Measurements from ENCODE around the gene NTRK3. TPM values are rescaled to one million over a fixed set of nuclear protein-coding genes. Genes with fewer than 3 reads are reported as not detected.

Gene NTRK3
- total and polyA plus RNA-seq, 4 donors = 0.21 to 2.9 (median 0.32) TPM

DNA sequence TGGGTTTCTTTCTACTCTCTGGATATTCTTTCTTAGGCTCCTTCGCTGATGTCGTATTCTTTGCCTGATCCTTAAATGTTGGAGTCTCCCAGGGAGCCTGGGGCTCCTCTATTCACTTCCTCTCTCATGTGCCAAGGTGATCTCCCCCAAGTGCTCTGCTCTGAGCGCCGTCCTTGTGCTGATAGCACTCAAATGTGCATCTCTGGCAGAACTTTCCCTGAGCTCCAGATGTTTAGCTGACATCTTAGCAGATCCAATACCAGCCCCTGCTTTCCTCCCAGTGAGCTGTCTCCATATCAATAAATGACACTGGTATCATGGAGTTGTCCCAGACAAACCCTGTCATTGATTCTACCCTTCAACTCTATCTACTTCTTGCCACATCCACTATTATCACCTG is 62.4 kb downstream of the NTRK3 start:
- Histone ChIP-seq H3K27ac (ENCODE audit: low read depth in 1 of 2, low read length in 2 of 2) (no peak overlapping the region), H3K9me3 (ENCODE audit: control insufficient read depth in 4 of 4, low read length in 3 of 4) (no peaks in the 10 kb centered on the region), H3K4me3 (ENCODE audit: low read depth in 1 of 3, low read length in 3 of 3) (no peak overlapping the region), H3K27me3 (ENCODE audit: control insufficient read depth in 4 of 4, insufficient read depth in 4 of 4, low read length in 3 of 4) (peaks cover 0 to 3% (median 0%) of the 10 kb centered on the region in 4 donors), H3K36me3 (ENCODE audit: control insufficient read depth in 4 of 4, insufficient read depth in 3 of 4, low read depth in 1 of 4, low read length in 3 of 4) (no peaks in the 10 kb centered on the region), H3K4me1 (ENCODE audit: control insufficient read depth in 4 of 4, insufficient read depth in 4 of 4, low read length in 3 of 4) (no peaks in the 10 kb centered on the region), H3K9ac (ENCODE audit: low read depth in 1 of 2, low read length in 2 of 2) (no peak overlapping the region)
- no peak for DNase-seq (ENCODE audit: low spot score)
- no peak for TF ChIP-seq EGR1 (IDR thresholded peaks at IDR 0.05; ENCODE audit: low read depth in 2 of 2)
- TF ChIP-seq GABPA (IDR thresholded peaks at IDR 0.05 in 1 of 2, conservative IDR thresholded peaks at IDR 0.05 in 1 of 2) = no peak
- TF ChIP-seq NR2F2 (IDR thresholded peaks at IDR 0.05) = no peak
- TF ChIP-seq, protein P1, sequence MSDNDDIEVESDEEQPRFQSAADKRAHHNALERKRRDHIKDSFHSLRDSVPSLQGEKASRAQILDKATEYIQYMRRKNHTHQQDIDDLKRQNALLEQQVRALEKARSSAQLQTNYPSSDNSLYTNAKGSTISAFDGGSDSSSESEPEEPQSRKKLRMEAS (IDR thresholded peaks at IDR 0.05) = no peak
- TF ChIP-seq RAD21 (IDR thresholded peaks at IDR 0.05) = no peak
- TF ChIP-seq FOXA1 (IDR thresholded peaks at IDR 0.05) = no peak
- 88% methylated on average over 4 of the region's 4 CpGs for WGBS

DNA sequence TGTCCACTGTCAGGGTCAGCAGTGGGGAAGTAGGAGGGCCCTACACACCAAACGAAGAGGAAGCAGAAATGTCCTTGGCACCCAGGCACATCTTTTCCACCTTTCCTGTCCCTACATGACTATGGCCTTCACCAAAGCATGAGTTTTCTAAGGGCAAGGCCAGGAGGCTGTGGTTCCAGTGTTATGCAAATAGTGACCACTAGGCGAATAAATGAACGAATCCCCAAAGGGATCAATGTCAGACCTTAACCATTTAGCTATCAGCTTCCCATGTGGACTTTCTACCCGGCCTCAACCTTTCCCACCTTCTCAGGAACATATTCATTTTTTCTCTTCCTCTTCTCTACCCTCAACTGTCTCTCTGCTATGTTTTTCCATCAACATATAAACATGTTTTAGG is 63.1 kb downstream of the NTRK3 start:
- Histone ChIP-seq H3K4me1 (ENCODE audit: control insufficient read depth in 4 of 4, insufficient read depth in 4 of 4, low read length in 3 of 4) (no peaks in the 10 kb centered on the region), H3K9ac (ENCODE audit: low read depth in 1 of 2, low read length in 2 of 2) (no peak overlapping the region), H3K27me3 (ENCODE audit: control insufficient read depth in 4 of 4, insufficient read depth in 4 of 4, low read length in 3 of 4) (no peaks in the 10 kb centered on the region), H3K27ac (ENCODE audit: low read depth in 1 of 2, low read length in 2 of 2) (no peak overlapping the region), H3K36me3 (ENCODE audit: control insufficient read depth in 4 of 4, insufficient read depth in 3 of 4, low read depth in 1 of 4, low read length in 3 of 4) (no peaks in the 10 kb centered on the region), H3K4me3 (ENCODE audit: low read depth in 1 of 3, low read length in 3 of 3) (no peak overlapping the region), H3K9me3 (ENCODE audit: control insufficient read depth in 4 of 4, low read length in 3 of 4) (no peaks in the 10 kb centered on the region)
- no peak for DNase-seq (ENCODE audit: low spot score)
- no peak for TF ChIP-seq RAD21 (IDR thresholded peaks at IDR 0.05)
- TF ChIP-seq YY1 (IDR thresholded peaks at IDR 0.05) = no peak
- TF ChIP-seq NR2F2 (IDR thresholded peaks at IDR 0.05) = no peak
- TF ChIP-seq, protein P2, sequence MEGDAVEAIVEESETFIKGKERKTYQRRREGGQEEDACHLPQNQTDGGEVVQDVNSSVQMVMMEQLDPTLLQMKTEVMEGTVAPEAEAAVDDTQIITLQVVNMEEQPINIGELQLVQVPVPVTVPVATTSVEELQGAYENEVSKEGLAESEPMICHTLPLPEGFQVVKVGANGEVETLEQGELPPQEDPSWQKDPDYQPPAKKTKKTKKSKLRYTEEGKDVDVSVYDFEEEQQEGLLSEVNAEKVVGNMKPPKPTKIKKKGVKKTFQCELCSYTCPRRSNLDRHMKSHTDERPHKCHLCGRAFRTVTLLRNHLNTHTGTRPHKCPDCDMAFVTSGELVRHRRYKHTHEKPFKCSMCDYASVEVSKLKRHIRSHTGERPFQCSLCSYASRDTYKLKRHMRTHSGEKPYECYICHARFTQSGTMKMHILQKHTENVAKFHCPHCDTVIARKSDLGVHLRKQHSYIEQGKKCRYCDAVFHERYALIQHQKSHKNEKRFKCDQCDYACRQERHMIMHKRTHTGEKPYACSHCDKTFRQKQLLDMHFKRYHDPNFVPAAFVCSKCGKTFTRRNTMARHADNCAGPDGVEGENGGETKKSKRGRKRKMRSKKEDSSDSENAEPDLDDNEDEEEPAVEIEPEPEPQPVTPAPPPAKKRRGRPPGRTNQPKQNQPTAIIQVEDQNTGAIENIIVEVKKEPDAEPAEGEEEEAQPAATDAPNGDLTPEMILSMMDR (IDR thresholded peaks at IDR 0.05; ENCODE audit: low read depth, low read length, missing input control) = no peak
- no peak for TF ChIP-seq FOXA2 (IDR thresholded peaks at IDR 0.05)
- no peak for TF ChIP-seq EGR1 (IDR thresholded peaks at IDR 0.05; ENCODE audit: low read depth in 2 of 2)
- TF ChIP-seq SP1 (IDR thresholded peaks at IDR 0.05) = no peak
- TF ChIP-seq RXRA (IDR thresholded peaks at IDR 0.05) = no peak
- TF ChIP-seq GABPA (IDR thresholded peaks at IDR 0.05 in 1 of 2, conservative IDR thresholded peaks at IDR 0.05 in 1 of 2) = no peak
- TF ChIP-seq, protein P1 (IDR thresholded peaks at IDR 0.05) = no peak
- TF ChIP-seq, protein P3, sequence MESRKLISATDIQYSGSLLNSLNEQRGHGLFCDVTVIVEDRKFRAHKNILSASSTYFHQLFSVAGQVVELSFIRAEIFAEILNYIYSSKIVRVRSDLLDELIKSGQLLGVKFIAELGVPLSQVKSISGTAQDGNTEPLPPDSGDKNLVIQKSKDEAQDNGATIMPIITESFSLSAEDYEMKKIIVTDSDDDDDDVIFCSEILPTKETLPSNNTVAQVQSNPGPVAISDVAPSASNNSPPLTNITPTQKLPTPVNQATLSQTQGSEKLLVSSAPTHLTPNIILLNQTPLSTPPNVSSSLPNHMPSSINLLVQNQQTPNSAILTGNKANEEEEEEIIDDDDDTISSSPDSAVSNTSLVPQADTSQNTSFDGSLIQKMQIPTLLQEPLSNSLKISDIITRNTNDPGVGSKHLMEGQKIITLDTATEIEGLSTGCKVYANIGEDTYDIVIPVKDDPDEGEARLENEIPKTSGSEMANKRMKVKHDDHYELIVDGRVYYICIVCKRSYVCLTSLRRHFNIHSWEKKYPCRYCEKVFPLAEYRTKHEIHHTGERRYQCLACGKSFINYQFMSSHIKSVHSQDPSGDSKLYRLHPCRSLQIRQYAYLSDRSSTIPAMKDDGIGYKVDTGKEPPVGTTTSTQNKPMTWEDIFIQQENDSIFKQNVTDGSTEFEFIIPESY (IDR thresholded peaks at IDR 0.05) = no peak
- TF ChIP-seq, protein P4, sequence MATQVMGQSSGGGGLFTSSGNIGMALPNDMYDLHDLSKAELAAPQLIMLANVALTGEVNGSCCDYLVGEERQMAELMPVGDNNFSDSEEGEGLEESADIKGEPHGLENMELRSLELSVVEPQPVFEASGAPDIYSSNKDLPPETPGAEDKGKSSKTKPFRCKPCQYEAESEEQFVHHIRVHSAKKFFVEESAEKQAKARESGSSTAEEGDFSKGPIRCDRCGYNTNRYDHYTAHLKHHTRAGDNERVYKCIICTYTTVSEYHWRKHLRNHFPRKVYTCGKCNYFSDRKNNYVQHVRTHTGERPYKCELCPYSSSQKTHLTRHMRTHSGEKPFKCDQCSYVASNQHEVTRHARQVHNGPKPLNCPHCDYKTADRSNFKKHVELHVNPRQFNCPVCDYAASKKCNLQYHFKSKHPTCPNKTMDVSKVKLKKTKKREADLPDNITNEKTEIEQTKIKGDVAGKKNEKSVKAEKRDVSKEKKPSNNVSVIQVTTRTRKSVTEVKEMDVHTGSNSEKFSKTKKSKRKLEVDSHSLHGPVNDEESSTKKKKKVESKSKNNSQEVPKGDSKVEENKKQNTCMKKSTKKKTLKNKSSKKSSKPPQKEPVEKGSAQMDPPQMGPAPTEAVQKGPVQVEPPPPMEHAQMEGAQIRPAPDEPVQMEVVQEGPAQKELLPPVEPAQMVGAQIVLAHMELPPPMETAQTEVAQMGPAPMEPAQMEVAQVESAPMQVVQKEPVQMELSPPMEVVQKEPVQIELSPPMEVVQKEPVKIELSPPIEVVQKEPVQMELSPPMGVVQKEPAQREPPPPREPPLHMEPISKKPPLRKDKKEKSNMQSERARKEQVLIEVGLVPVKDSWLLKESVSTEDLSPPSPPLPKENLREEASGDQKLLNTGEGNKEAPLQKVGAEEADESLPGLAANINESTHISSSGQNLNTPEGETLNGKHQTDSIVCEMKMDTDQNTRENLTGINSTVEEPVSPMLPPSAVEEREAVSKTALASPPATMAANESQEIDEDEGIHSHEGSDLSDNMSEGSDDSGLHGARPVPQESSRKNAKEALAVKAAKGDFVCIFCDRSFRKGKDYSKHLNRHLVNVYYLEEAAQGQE (IDR thresholded peaks at IDR 0.05) = no peak
- TF ChIP-seq JUND (IDR thresholded peaks at IDR 0.05) = no peak
- no peak for TF ChIP-seq HNF4A (conservative IDR thresholded peaks at IDR 0.05)
- whole genome bisulfite sequencing = 46% methylated on average over 4 of the region's 4 CpGs
